Erythroblast (primary cell): ENCODE data around the gene APBB1IP.

Experiments used
- GATA1 ChIP-seq: IDR thresholded peaks from 2 replicates; pipeline ENCODE4 v1.6.1; 2011; ENCODE audit warnings: low read depth, mild to moderate bottlenecking, control low read depth, low read length, moderate library complexity
- POLR2A ChIP-seq: IDR thresholded peaks from 2 replicates; pipeline ENCODE4 v1.6.1; 2011; ENCODE audit warnings: mild to moderate bottlenecking, low read length

GRCh38 chr10:26407406-26407969 lies 30.7 kb upstream of the APBB1IP start:
- TF ChIP-seq POLR2A (no peak), GATA1 (no peak)
